GM19468 (cell line): ENCODE data around the gene PPP1R36.
"Not testable (repeated sequence)": the region's sequence is repeated elsewhere in the genome, so short reads cannot be mapped to it uniquely, and the experiment has no call there.

ENCODE experiments used
- ATAC-seq: cut with Tn5 transposase; IDR thresholded peaks from one replicate; pipeline ENCODE4 v1.9.1; 2021; ENCODE audit warnings: mild to moderate bottlenecking, moderate library complexity, moderate number of reproducible peaks; ENCODE audit not compliant: unreplicated experiment; ENCODE audit errors: extremely low read depth

The PPP1R36 gene

DNA sequence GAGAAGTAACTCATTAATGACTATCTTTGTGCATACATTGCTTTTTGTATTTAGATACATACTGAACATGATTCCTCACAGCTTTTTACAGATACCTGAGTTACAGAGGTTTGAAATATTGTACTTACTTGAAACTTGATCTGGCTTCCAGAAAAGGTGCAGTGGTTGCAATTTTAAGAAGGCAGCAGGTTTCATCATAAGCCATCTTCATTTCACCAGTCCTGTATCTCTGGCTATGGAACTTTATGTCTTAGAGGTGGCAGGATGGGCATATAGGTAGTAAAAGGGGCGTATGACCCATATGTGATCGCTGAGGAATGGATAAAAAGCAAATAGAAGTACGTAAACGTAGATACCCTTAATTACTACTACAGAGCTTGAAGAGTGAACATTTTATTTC lies 31.5 kb upstream of the PPP1R36 start:
- ATAC-seq = no peak

DNA sequence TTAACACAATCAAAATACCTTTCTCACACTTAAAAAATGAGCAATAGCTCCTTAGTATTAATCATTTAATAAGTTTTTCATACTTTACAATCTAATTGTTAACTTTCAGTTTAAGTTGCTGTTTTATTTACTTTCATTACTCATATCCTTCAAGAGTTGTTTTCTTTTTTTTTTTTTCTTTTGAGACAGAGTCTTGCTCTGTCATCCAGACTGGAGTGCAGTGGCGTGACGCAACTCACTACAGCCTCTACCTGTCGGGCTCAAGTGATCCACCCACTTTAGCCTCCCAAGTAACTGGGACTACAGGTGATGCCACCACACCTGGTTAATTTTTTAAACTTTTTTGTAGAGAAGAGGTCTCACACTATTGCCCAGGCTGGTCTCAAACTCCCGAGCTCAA lies 29.1 kb upstream of the PPP1R36 start:
- ATAC-seq = no peak

DNA sequence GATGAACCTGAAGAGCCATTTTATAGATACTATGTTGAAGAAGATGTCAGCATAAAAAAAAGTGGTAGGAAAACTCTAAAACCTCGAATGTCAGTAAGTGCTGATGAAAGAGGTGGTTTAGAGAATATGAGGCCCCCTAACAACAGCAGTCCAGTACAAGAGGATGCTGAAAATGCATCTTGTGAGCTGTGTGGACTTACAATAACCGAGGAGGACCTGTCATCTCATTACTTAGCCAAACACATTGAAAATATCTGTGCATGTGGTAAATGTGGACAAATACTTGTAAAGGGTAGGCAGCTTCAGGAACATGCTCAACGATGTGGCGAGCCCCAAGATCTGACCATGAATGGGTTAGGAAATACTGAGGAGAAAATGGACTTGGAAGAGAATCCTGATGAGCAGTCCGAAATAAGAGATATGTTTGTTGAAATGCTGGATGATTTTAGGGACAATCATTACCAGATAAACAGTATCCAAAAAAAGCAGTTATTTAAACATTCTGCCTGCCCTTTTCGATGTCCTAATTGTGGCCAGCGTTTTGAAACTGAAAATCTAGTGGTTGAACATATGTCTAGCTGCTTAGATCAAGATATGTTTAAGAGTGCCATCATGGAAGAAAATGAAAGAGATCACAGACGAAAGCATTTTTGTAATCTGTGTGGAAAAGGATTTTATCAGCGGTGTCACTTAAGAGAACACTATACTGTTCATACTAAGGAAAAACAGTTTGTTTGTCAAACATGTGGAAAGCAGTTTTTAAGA lies 27.0 kb upstream of the PPP1R36 start:
- ATAC-seq = no peak

DNA sequence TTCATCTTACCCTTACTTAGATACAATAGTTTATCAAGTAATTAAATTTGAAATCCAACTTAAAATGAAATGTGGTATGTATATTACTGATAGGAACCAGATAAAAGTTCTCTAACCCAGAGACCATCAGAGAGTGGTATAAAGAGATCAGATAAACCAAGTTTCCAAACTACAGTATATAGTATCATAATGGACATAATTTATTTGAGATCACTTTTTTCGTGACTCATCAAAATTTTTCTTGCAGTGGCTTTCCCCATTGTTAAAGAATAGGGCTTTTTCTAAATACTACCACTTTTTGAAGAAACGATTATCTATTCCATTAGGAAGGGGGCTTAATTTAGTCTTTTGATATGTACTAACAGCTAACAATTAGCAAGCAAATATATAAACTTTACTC lies 24.4 kb upstream of the PPP1R36 start:
- no peak for ATAC-seq

DNA sequence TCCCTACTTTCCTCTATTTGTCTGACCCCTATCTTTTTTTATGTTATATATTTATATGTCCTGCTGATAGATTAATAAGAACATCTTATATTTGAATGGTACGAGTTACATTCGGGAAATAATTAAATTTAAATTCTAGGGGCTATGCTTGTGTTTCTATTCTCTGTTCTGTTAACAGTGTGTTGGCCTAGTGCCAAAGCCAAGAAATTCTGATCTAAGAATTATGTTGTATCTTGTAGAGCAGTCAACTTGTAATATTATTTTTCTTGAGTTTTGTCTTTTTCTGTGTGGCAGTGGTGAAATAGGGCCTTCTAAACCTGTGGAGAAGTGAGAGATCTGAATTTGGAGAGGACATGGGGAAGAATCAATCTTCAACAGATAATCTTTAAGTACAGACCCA lies 18.2 kb upstream of the PPP1R36 start:
- no peak for ATAC-seq

DNA sequence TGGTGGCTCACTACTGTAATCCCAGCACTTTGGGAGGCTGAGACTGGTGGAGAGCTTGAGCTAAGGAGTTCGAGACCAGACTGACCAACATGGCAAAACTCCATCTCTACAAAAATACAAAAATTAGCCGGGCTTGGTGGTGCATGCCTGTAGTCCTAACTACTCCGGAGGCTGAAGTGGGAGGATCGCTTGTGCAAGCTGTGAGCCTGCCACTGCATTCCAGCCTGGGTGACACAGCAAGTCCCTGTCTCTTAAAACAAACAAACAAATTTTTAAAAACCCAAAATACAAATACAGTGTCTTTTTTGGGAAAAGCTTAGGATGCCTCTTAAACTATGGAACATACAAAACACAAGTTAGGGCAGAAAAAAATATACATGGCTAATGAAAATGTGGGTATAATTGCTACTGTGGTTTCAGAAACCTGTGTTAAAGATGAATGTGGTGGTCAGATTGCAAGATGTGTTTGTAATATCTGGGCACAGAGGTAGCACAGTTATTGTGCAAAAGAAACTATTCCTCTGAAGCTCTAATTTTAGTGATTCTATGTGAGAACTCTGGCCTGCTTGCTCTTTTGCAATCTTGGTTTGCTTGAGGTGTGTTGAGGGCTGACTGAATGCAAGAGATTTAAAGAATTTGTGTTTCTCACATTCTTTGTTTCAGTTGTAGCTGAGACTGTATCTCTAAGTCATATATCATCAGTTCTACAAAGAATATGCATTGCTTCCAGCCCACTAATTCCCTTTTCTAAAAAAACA lies 13.1 kb upstream of the PPP1R36 start:
- no peak for ATAC-seq

DNA sequence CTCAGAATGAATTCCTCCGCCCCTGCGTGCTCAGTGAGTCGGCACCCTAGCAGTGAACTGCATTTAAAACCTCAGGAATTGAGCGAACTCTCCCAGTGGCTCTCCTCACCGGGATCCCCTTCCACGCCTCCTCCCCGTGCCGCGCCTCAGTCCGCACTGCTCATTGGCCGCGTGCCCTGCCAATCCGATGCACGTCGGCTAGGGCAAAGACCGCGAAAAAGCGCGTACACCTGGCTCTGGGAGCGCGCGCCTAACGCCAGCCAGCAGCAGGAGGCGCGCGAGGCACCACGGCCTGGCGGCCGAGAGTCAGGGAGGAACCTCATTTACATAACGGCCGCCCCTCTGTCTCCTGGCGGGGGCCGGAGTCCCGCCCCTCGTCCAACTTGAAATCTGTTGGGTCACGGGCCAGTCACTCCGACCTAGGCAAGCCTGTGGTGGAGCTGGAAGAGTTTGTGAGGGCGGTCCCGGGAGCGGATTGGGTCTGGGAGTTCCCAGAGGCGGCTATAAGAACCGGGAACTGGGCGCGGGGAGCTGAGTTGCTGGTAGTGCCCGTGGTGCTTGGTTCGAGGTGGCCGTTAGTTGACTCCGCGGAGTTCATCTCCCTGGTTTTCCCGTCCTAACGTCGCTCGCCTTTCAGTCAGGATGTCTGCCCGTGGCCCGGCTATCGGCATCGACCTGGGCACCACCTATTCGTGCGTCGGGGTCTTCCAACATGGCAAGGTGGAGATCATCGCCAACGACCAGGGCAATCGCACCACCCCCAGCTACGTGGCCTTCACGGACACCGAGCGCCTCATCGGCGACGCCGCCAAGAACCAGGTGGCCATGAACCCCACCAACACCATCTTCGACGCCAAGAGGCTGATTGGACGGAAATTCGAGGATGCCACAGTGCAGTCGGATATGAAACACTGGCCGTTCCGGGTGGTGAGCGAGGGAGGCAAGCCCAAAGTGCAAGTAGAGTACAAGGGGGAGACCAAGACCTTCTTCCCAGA lies 9.3 kb upstream of the PPP1R36 start, which contains the start of gene HSPA2:
Gene HSPA2 (plus strand): TSS at position 534 of the 995 bp plus-strand sequence. CDS start 109 bp downstream, at position 643.
- peak; percentile 88 for ATAC-seq

DNA sequence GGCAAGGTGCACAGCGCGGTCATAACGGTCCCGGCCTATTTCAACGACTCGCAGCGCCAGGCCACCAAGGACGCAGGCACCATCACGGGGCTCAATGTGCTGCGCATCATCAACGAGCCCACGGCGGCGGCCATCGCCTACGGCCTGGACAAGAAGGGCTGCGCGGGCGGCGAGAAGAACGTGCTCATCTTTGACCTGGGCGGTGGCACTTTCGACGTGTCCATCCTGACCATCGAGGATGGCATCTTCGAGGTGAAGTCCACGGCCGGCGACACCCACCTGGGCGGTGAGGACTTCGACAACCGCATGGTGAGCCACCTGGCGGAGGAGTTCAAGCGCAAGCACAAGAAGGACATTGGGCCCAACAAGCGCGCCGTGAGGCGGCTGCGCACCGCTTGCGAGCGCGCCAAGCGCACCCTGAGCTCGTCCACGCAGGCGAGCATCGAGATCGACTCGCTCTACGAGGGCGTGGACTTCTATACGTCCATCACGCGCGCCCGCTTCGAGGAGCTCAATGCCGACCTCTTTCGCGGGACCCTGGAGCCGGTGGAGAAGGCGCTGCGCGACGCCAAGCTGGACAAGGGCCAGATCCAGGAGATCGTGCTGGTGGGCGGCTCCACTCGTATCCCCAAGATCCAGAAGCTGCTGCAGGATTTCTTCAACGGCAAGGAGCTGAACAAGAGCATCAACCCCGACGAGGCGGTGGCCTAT lies 8.3 kb upstream of the PPP1R36 start:
- no peak for ATAC-seq

DNA sequence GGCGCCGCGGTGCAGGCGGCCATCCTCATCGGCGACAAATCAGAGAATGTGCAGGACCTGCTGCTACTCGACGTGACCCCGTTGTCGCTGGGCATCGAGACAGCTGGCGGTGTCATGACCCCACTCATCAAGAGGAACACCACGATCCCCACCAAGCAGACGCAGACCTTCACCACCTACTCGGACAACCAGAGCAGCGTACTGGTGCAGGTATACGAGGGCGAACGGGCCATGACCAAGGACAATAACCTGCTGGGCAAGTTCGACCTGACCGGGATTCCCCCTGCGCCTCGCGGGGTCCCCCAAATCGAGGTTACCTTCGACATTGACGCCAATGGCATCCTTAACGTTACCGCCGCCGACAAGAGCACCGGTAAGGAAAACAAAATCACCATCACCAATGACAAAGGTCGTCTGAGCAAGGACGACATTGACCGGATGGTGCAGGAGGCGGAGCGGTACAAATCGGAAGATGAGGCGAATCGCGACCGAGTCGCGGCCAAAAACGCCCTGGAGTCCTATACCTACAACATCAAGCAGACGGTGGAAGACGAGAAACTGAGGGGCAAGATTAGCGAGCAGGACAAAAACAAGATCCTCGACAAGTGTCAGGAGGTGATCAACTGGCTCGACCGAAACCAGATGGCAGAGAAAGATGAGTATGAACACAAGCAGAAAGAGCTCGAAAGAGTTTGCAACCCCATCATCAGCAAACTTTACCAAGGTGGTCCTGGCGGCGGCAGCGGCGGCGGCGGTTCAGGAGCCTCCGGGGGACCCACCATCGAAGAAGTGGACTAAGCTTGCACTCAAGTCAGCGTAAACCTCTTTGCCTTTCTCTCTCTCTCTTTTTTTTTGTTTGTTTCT lies 7.6 kb upstream of the PPP1R36 start:
- ATAC-seq = no peak

DNA sequence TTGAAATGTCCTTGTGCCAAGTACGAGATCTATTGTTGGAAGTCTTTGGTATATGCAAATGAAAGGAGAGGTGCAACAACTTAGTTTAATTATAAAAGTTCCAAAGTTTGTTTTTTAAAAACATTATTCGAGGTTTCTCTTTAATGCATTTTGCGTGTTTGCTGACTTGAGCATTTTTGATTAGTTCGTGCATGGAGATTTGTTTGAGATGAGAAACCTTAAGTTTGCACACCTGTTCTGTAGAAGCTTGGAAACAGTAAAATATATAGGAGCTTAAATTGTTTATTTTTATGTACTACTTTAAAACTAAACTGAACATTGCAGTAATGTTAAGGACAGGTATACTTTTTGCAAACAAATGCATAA lies 6.9 kb upstream of the PPP1R36 start:
- no peak for ATAC-seq

DNA sequence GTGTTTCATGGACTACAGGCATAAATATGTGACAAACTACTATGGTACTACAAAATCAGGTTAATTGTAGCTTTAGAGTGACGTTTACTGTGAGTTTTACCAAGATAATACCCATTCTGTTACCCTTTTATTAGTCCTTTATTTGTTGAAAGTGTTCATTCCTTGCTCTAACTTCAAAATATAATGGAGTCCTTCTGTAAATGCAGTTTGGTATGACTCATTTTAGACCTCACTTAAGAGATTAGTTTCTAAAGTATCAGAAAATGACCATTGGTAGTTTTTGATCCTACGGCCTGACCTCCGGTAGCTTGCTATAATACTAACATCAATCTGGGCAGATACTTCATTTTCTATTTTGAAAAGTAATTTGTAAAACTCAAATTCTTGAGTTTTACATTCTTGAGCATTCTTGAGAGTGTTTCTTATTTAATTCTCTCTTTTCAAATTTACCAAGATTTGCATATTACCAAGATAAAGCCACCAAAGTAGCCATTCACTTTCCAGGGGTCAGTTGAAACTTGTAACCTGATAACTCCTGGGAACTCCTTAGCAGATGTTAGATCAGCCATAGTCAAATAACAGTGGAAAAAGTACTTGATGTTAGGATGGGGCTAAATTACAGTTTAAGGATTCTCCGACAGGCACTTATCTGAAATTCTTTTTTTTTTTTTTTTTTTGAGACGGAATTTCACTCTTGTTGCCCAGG lies 5.0 kb upstream of the PPP1R36 start:
- ATAC-seq = no peak

DNA sequence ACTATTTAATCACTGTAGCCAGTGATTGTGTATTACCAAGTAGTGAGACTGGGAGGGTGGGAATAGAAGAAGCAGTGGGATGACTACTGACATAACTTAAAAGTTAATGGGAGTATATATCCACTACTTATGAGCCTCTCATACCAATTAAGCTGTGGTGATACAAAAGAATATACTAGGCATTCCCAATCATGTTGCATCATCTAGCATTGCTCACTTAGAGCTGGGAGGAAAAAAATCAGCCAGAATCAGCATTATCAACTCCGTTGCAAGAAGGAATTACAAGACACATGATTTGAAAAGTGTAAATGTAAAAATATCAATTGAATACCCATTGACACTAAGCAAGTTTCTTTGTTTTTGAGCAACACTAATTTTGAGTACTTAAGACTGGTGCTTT lies 745 bp upstream of the PPP1R36 start:
- no peak for ATAC-seq

DNA sequence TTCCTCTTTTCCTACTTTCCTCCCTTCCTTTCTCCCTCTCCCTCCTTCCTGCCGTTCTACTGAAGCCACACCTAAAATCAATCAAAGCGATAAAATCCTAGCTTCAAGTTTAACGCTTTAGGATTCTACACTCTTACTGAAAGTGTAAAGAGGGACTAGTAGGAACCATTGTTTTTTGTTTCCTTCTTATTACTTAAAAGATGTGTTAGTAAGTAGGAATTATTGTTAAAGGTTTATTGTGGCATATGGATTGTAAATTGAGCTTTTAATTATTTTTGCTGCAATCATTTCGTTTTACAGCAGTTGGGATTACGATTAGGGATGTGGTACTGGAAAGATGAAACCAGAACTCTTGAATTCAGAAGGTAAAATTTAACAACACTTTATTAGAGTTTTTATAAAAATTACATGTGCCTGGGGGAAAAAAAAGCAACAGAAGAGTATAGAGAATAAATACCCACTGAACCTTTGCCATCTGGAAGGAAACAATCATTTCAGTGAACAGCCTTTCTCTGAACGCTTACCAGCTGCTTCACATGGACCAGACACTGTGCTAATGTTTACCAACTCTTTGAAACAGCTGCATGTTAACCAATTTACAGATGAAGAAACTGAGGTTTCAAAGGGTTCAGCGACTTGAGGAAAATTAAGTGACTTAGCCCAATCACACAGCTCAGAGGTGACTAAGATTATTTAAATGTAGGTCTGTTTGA lies 1.0 kb downstream of the PPP1R36 start:
- ATAC-seq = no peak

DNA sequence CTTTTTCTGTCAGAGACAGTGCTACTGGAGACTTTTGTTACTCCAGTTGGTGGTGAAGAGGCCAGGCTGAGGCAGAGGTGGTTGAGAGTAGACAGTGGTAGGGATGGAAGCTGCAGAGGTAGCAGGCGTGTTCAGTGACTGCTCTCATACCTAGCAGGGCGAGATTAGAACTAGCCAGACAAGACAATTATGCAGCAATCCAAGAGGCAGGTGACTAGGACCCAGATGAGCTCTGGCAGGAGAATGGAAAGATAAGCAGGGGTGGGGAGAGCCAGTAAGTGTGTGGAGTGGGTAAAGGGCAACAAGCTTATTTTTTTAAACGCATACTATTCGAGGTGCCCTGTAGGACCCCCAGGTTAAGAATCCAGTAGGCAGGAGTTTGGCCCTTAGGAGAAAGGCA lies 4.8 kb downstream of the PPP1R36 start:
- no peak for ATAC-seq

DNA sequence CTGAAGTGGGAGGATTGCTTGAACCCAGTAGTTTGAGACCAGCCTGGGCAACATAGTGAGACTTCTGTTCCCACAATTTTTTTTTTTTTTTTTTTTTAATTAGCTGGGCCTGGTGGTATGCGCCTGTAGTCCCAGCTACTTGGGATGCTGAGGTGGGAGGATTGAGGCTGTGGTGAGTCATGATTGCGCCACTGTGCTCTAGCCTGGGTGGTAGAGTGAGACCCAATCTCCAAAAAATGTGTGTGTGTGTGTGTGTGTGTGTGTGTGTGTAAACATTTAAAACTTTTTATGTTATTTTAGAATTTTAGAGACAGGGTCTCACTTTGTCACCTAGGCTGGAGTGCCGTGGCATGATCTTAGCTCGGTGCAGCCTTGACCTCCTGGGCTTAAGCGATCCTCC lies 6.8 kb downstream of the PPP1R36 start:
- no peak for ATAC-seq

DNA sequence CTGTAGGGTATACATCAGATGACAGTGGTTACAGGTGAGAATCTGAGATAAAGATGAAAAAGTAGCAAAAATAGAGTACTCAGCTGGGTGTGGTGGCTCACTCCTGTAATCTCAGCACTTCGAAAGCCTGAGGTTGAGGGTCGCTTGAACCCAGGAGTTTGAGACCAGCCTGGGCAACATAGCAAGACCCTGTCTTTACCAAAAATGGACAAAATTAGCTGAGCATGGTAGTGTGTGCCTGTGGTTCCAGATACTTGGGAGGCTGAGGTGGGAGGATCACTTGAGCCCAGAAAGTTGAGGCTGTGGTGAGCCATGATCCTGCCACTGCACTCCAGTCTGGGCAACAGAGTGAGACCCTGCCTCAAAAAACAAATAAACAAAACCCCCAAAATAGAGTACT lies 8.5 kb downstream of the PPP1R36 start:
- ATAC-seq = not testable (repeated sequence)

DNA sequence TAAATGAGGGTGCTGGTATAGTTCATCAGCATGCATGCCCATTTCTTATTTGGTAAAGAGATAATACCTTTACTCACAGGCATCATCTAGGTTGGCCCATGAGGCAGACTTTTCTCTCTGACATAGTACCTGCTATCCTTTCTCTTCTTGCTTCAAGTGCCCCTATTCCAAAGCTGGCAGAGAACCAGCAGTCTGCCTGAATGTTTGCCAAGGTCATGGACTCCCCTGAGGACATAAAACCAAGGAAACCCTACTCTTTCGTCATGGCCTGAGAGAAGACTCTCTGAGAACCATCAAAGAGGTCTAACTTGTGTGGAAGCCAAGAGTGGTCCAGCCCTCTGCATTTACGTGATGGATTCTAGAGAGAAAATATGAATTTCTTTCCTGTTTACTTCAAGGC lies 11.9 kb downstream of the PPP1R36 start:
- no peak for ATAC-seq

DNA sequence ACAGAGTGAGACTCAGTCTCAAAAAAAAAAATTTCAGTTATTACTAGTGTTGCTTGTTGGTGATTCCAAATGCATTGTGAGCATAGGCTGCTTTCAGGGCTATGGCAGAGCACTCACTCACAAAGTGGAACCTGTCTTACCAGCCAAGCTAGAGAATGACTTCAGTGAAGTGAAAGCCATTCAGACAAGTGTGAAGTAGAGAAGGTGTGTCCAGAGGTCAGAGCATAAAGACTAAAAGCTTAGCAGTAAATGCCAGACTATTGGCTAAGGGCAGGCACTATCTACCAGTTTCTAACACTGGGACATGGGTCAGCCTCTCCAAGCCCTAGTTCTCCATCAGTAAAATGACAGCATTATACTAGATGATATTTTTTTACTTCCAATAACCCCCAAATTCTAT lies 12.7 kb downstream of the PPP1R36 start:
- no peak for ATAC-seq
